ENCODE data around the gene PMP22. TPM values are rescaled to one million over a fixed set of nuclear protein-coding genes. Genes with fewer than 3 reads are reported as not detected.

Gene PMP22
- polyA plus RNA-seq, 1 donor from 2014 or later, result not detected

DNA sequence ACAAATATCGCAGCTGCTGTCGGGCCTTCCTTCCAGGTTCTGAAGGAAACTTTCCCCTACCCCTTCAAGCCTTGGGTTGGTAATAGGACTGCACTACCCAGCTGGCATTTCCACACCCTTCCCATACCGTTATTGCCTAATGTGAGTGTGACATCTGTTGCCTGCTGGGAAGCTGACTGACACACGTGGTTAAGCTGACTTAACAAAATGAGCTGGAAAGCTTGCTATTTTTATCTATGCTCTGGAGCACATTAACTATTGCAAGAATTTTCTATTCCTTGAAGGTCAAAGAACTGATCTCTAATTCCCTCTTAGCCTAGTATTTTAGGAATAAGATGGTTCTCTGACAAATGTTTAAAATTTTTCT lies 79.5 kb downstream of the PMP22 start:
- Histone ChIP-seq H4K20me1 (ENCODE audit: insufficient read depth) (no peaks in the 10 kb centered on the region), H3F3A (ENCODE audit: insufficient read depth, low read length, poor library complexity, severe bottlenecking) (no peaks in the 10 kb centered on the region), H3K79me2 (replicated peaks; ENCODE audit: insufficient read depth, low read length) (no peaks in the 10 kb centered on the region), H3K4me2 (ENCODE audit: low read length) (no peak overlapping the region), H3K27ac (ENCODE audit: low read length) (no peak overlapping the region), H3K4me3 (ENCODE audit: low read length) (no peak overlapping the region), H3K27me3 (ENCODE audit: insufficient read depth, low read depth, low read length) (no peaks in the 10 kb centered on the region), H3K9me3 (ENCODE audit: low read length) (no peaks in the 10 kb centered on the region), H3K9me2 (ENCODE audit: insufficient read depth, low read length) (no peaks in the 10 kb centered on the region), H2AFZ (ENCODE audit: low read depth, low read length) (no peak overlapping the region), H3K36me3 (ENCODE audit: insufficient read depth, low read length) (no peaks in the 10 kb centered on the region), H3K9ac (ENCODE audit: low read length) (no peak overlapping the region)
- TF ChIP-seq POLR2AphosphoS5 (IDR thresholded peaks at IDR 0.05), result no peak
- TF ChIP-seq REST (IDR thresholded peaks at IDR 0.05; ENCODE audit: borderline replicate concordance), result peak; percentile 39
- no peak for TF ChIP-seq RAD21 (conservative IDR thresholded peaks at IDR 0.05)
- TF ChIP-seq EP300 (conservative IDR thresholded peaks at IDR 0.05; ENCODE audit: poor library complexity, severe bottlenecking), result peak; percentile 21

- Histone ChIP-seq H3K4me2 (ENCODE audit: low read length) (no peak overlapping the region), H3K79me2 (replicated peaks; ENCODE audit: insufficient read depth, low read length) (no peaks in the 10 kb centered on the region), H3K36me3 (ENCODE audit: insufficient read depth, low read length) (no peaks in the 10 kb centered on the region), H3K9me3 (ENCODE audit: low read length) (no peaks in the 10 kb centered on the region), H3K27ac (ENCODE audit: low read length) (no peak overlapping the region), H3F3A (ENCODE audit: insufficient read depth, low read length, poor library complexity, severe bottlenecking) (no peaks in the 10 kb centered on the region), H3K27me3 (ENCODE audit: insufficient read depth, low read depth, low read length) (no peaks in the 10 kb centered on the region), H3K9ac (ENCODE audit: low read length) (no peak overlapping the region), H3K9me2 (ENCODE audit: insufficient read depth, low read length) (no peaks in the 10 kb centered on the region), H4K20me1 (ENCODE audit: insufficient read depth) (no peaks in the 10 kb centered on the region), H2AFZ (ENCODE audit: low read depth, low read length) (no peak overlapping the region), H3K4me3 (ENCODE audit: low read length) (no peak overlapping the region)
- TF ChIP-seq EZH2 (IDR thresholded peaks at IDR 0.05; ENCODE audit: borderline replicate concordance, insufficient read depth, low read length, poor library complexity, severe bottlenecking) (no peak), REST (IDR thresholded peaks at IDR 0.05; ENCODE audit: borderline replicate concordance) (no peak), MXI1 (conservative IDR thresholded peaks at IDR 0.05; ENCODE audit: poor library complexity, severe bottlenecking) (no peak), CTCF (IDR thresholded peaks at IDR 0.05; ENCODE audit: poor library complexity, severe bottlenecking) (no peak), RAD21 (conservative IDR thresholded peaks at IDR 0.05) (no peak), EP300 (conservative IDR thresholded peaks at IDR 0.05; ENCODE audit: poor library complexity, severe bottlenecking) (no peak), TAF1 (IDR thresholded peaks at IDR 0.05; ENCODE audit: low read depth) (no peak), SMC3 (conservative IDR thresholded peaks at IDR 0.05; ENCODE audit: poor library complexity) (no peak), POLR2AphosphoS5 (IDR thresholded peaks at IDR 0.05) (no peak)
These were observed 80.1 kb downstream of the PMP22 start for GRCh38 chr17:15184872-15185624.
